HL-60 (cell line): ENCODE results near the gene TTN.

ENCODE experiments used
- CTCF ChIP-seq: IDR thresholded peaks from one replicate; pipeline ENCODE4 v1.5.1; 2011; ENCODE audit warnings: low read length, control low read depth, inconsistent platforms; ENCODE audit not compliant: insufficient read depth
- GABPA ChIP-seq: IDR thresholded peaks from 2 replicates; pipeline ENCODE4 v1.6.1; 2012; ENCODE audit warnings: low read depth
- POLR2AphosphoS5 ChIP-seq: IDR thresholded peaks from 2 replicates; pipeline ENCODE4 v1.6.1; 2012; ENCODE audit warnings: low read depth
- REST ChIP-seq: IDR thresholded peaks from 2 replicates; pipeline ENCODE4 v1.6.1; 2012; ENCODE audit warnings: low read depth; ENCODE audit not compliant: insufficient replicate concordance
- SPI1 ChIP-seq: IDR thresholded peaks from 2 replicates; pipeline ENCODE4 v1.6.1; 2012; ENCODE audit warnings: low read depth, mild to moderate bottlenecking, borderline replicate concordance

GRCh38 chr2:178479275-178479616 is 328.0 kb downstream of the TTN start:
- TF ChIP-seq CTCF (no peak), POLR2AphosphoS5 (no peak), REST (no peak), GABPA (peak; percentile 17; the same call in 1 of the 2 replicates), SPI1 (no peak)
